H1 (cell line): ENCODE data around the gene ZNF57. TPM values are rescaled to one million over a fixed set of nuclear protein-coding genes. Genes with fewer than 3 reads are reported as not detected.
A peak's percentile ranks its signal among the peaks of the same experiment; 100 is the strongest.

Source experiments
- CTCF ChIA-PET: fragments of 300-600 bp; sonication (Branson Sonifier 250); formaldehyde crosslinking; loops from one replicate; lab custom pipeline; 2021; ENCODE audit not compliant: partially characterized antibody; lab: Charles Lee
- POLR2A ChIA-PET: fragments of 300-600 bp; sonication (Branson Sonifier 250); formaldehyde crosslinking; loops from one replicate; lab custom pipeline; 2021; ENCODE audit warnings: inconsistent platforms; ENCODE audit not compliant: partially characterized antibody; lab: Charles Lee
- DNase-seq, 2 experiments: peaks; one replicate each; pipeline versions ENCODE4 v3.0.0 to v3.0.0-alpha.2; 2010 to 2022; ENCODE audit warnings: low spot score in 2 of 2, low read depth in 1 of 2, mixed read lengths in 1 of 2
- FAIRE-seq: peaks from 2 replicates; lab custom pipeline; 2011; peaks lifted over from hg19 to GRCh38; lab: Jason Lieb, UNC
- H2AFZ ChIP-seq: 2 replicates; pipeline ENCODE4 v1.8.1; 2012; ENCODE audit warnings: low read length, inconsistent platforms
- H2AK5ac ChIP-seq: 2 replicates; pipeline ENCODE4 v1.6.1; 2013; ENCODE audit warnings: low read depth, low read length
- H2BK120ac ChIP-seq: replicated peaks from 2 replicates; pipeline ENCODE3; 2013; ENCODE audit warnings: low read depth, low read length, inconsistent platforms
- H2BK12ac ChIP-seq: 2 replicates; pipeline ENCODE4 v1.6.1; 2013; ENCODE audit warnings: low read depth, low read length
- H2BK15ac ChIP-seq: 2 replicates; pipeline ENCODE4 v1.6.1; 2013; ENCODE audit warnings: low read length
- H2BK20ac ChIP-seq: 2 replicates; pipeline ENCODE4 v1.6.1; 2013; ENCODE audit warnings: low read length
- H2BK5ac ChIP-seq: 2 replicates; pipeline ENCODE4 v1.6.1; 2013; ENCODE audit warnings: low read depth, low read length
- H3K14ac ChIP-seq: 2 replicates; pipeline ENCODE4 v1.6.1; 2013; ENCODE audit warnings: inconsistent platforms; ENCODE audit not compliant: insufficient read length
- H3K18ac ChIP-seq: 2 replicates; pipeline ENCODE4 v1.6.1; 2013; ENCODE audit warnings: low read length; ENCODE audit errors: extremely low read depth
- H3K23ac ChIP-seq: 2 replicates; pipeline ENCODE4 v1.6.1; 2013; ENCODE audit warnings: inconsistent platforms; ENCODE audit not compliant: insufficient read length
- H3K23me2 ChIP-seq: 2 replicates; pipeline ENCODE4 v1.6.1; 2013; ENCODE audit warnings: low read depth, low read length
- H3K27ac ChIP-seq: 2 replicates; pipeline ENCODE4 v1.6.1; 2011; ENCODE audit warnings: low read depth, low read length, inconsistent platforms
- H3K27me3 ChIP-seq, 4 experiments: replicated peaks in 1 of 4; 1 replicate in 1 of 4; 2 replicates in 3 of 4; pipeline versions ENCODE4 v1.6.1 to v1.8.1; 2011 to 2013; ENCODE audit warnings: low read length in 3 of 4, mild to moderate bottlenecking in 3 of 4, inconsistent platforms in 2 of 4, mixed read lengths in 2 of 4, moderate library complexity in 1 of 4; ENCODE audit not compliant: control insufficient read depth in 3 of 4, insufficient read depth in 3 of 4; ENCODE audit errors: extremely low read depth in 1 of 4
- H3K36me3 ChIP-seq, 4 experiments: 2 replicates each; pipeline versions ENCODE4 v1.6.1 to v1.8.1; 2011 to 2013; ENCODE audit warnings: mild to moderate bottlenecking in 4 of 4, low read length in 3 of 4, moderate library complexity in 2 of 4, control low read depth in 1 of 4, inconsistent platforms in 1 of 4; ENCODE audit not compliant: insufficient read depth in 4 of 4, control insufficient read depth in 2 of 4
- H3K4ac ChIP-seq: replicated peaks from 2 replicates; pipeline ENCODE3; 2013; ENCODE audit warnings: low read length, low read depth, mixed read lengths, inconsistent platforms; ENCODE audit not compliant: insufficient read length
- H3K4me1 ChIP-seq, 4 experiments: replicated peaks in 1 of 4; 1 replicate in 1 of 4; 2 replicates in 3 of 4; pipeline versions ENCODE4 v1.6.1 to v1.8.1; 2011 to 2013; ENCODE audit warnings: low read length in 3 of 4, inconsistent platforms in 2 of 4, mixed read lengths in 1 of 4; ENCODE audit not compliant: insufficient read depth in 4 of 4, control insufficient read depth in 3 of 4
- H3K4me2 ChIP-seq, 2 experiments: 2 replicates each; pipeline versions ENCODE4 v1.6.1 to v1.8.1; 2011 to 2013; ENCODE audit warnings: low read depth in 2 of 2, low read length in 2 of 2, control low read depth in 1 of 2, inconsistent platforms in 1 of 2, mild to moderate bottlenecking in 1 of 2; ENCODE audit not compliant: insufficient read depth in 1 of 2
- H3K4me3 ChIP-seq, 4 experiments: fragments of 200-600, 300-600 bp in 1 of 4; sonication (generic), shearing (Covaris generic), sonication (Bioruptor Twin) in 1 of 4; 2 replicates each; pipeline versions ENCODE4 v1.5.1 to v1.8.1; 2011 to 2016; ENCODE audit warnings: low read length in 4 of 4, low read depth in 3 of 4, control low read depth in 2 of 4, inconsistent platforms in 2 of 4, mild to moderate bottlenecking in 2 of 4, mixed read lengths in 1 of 4, moderate library complexity in 1 of 4; ENCODE audit not compliant: insufficient read depth in 2 of 4; ENCODE audit errors: extremely low read depth in 1 of 4
- H3K56ac ChIP-seq: replicated peaks from 2 replicates; pipeline ENCODE3; 2013; ENCODE audit warnings: low read depth, mild to moderate bottlenecking, mixed read lengths, low read length, inconsistent platforms; ENCODE audit not compliant: insufficient read length
- H3K79me1 ChIP-seq: 2 replicates; pipeline ENCODE4 v1.6.1; 2013; ENCODE audit warnings: low read depth, low read length, control low read depth
- H3K79me2 ChIP-seq, 2 experiments: 2 replicates each; pipeline versions ENCODE4 v1.6.1 to v1.8.1; 2012 to 2013; ENCODE audit warnings: low read length in 2 of 2, mild to moderate bottlenecking in 2 of 2, inconsistent platforms in 1 of 2; ENCODE audit not compliant: insufficient read depth in 2 of 2, control insufficient read depth in 1 of 2
- H3K9ac ChIP-seq, 4 experiments: replicated peaks in 1 of 4; 1 replicate in 1 of 4; 2 replicates in 3 of 4; pipeline versions ENCODE4 v1.6.1 to v1.8.1; 2011 to 2013; ENCODE audit warnings: low read depth in 3 of 4, low read length in 3 of 4, control low read depth in 2 of 4, mild to moderate bottlenecking in 2 of 4, moderate library complexity in 2 of 4, inconsistent platforms in 1 of 4; ENCODE audit errors: extremely low read depth in 1 of 4
- H3K9me3 ChIP-seq, 2 experiments: 2 replicates each; pipeline versions ENCODE4 v1.6.1 to v1.8.1; 2012 to 2013; ENCODE audit warnings: mild to moderate bottlenecking in 2 of 2, moderate library complexity in 2 of 2, control low read depth in 1 of 2, inconsistent platforms in 1 of 2, low read depth in 1 of 2, low read length in 1 of 2, mixed read lengths in 1 of 2; ENCODE audit not compliant: insufficient read depth in 2 of 2
- H4K20me1 ChIP-seq, 2 experiments: replicated peaks in 1 of 2; 2 replicates each; pipeline versions ENCODE3 to v1.8.1; 2011 to 2013; ENCODE audit warnings: inconsistent platforms in 2 of 2, low read length in 2 of 2, mild to moderate bottlenecking in 1 of 2; ENCODE audit not compliant: insufficient read depth in 2 of 2, control insufficient read depth in 1 of 2
- H4K5ac ChIP-seq: 2 replicates; pipeline ENCODE4 v1.6.1; 2013; ENCODE audit warnings: low read length, low read depth, mixed read lengths, inconsistent platforms; ENCODE audit not compliant: insufficient read length
- H4K8ac ChIP-seq: 2 replicates; pipeline ENCODE4 v1.8.0; 2013; ENCODE audit warnings: mild to moderate bottlenecking, moderate library complexity, low read length, inconsistent platforms; ENCODE audit not compliant: insufficient read depth; ENCODE audit errors: extremely low read depth
- H4K91ac ChIP-seq: replicated peaks from 2 replicates; pipeline ENCODE3; 2013; ENCODE audit warnings: low read length, mixed read lengths, inconsistent platforms; ENCODE audit not compliant: insufficient read length
- CHD1 ChIP-seq: IDR thresholded peaks from 2 replicates; pipeline ENCODE4 v1.6.1; 2012; ENCODE audit warnings: low read depth, low read length, improper control_type of control experiment
- CHD2 ChIP-seq: IDR thresholded peaks from 2 replicates; pipeline ENCODE4 v1.6.1; 2012; ENCODE audit warnings: low read length, improper control_type of control experiment
- EZH2 ChIP-seq: fragments of 200-600 bp; sonication (generic); IDR thresholded peaks from 2 replicates; pipeline ENCODE4 v1.7.1; 2012; ENCODE audit warnings: low read depth, mild to moderate bottlenecking, moderate library complexity, low read length, inconsistent platforms; ENCODE audit not compliant: severe bottlenecking
- GABPA ChIP-seq: IDR thresholded peaks from 2 replicates; pipeline ENCODE4 v1.6.1; 2011; ENCODE audit warnings: mild to moderate bottlenecking, low read length, moderate library complexity, borderline replicate concordance; ENCODE audit not compliant: insufficient read depth
- HDAC2 ChIP-seq, 2 experiments: fragments of 300-600 bp in 1 of 2; sonication (generic) in 1 of 2; IDR thresholded peaks; 2 replicates each; pipeline ENCODE4 v1.6.1; 2011 to 2012; ENCODE audit warnings: low read depth in 2 of 2, low read length in 2 of 2, mild to moderate bottlenecking in 2 of 2, moderate library complexity in 2 of 2, borderline replicate concordance in 1 of 2, inconsistent platforms in 1 of 2
- RFX5 ChIP-seq: IDR thresholded peaks from 2 replicates; pipeline ENCODE4 v1.6.1; 2011; ENCODE audit warnings: low read depth, low read length, improper control_type of control experiment, borderline replicate concordance
- SP1 ChIP-seq: IDR thresholded peaks from 2 replicates; pipeline ENCODE4 v1.6.1; 2011; ENCODE audit warnings: low read depth, low read length
- SP2 ChIP-seq: IDR thresholded peaks from 2 replicates; pipeline ENCODE4 v1.6.1; 2012; ENCODE audit warnings: mild to moderate bottlenecking, low read length, inconsistent platforms
- SRF ChIP-seq: IDR thresholded peaks from 2 replicates; pipeline ENCODE4 v1.6.1; 2011; ENCODE audit warnings: mild to moderate bottlenecking, low read depth, low read length, moderate library complexity
- YY1 ChIP-seq: IDR thresholded peaks from 2 replicates; pipeline ENCODE4 v1.6.1; 2011; ENCODE audit warnings: low read depth, mild to moderate bottlenecking, low read length
- WGBS, 2 experiments: shearing (Covaris generic) in 1 of 2; methylation state at CpG; one replicate each; pipeline versions ENCODE4 v1.1.6 to v1.1.7; 2013 to 2015; ENCODE audit warnings: low lambda C conversion rate in 2 of 2, mixed read lengths in 2 of 2, inconsistent platforms in 1 of 2, low coverage in 1 of 2, missing lambda C conversion rate in 1 of 2; ENCODE audit not compliant: insufficient replicate concordance in 2 of 2, insufficient coverage in 1 of 2, insufficient read length in 1 of 2; ENCODE audit errors: extremely low coverage in 1 of 2, missing lambda C conversion rate in 1 of 2; 5-methylcytosine and 5-hydroxymethylcytosine counted together
- polyA plus RNA-seq, 7 experiments: library from polyadenylated mRNA; depleted of rRNA in 3 of 7; stranded (reverse) in 5 of 7; unstranded in 2 of 7; fragments of >200 nt in 5 of 7; fragments of 200-250 nt in 2 of 7; gene quantifications; 1 replicate in 5 of 7; 2 replicates in 1 of 7; 4 replicates in 1 of 7; pipeline versions ENCODE4 v1.2.1 to v1.2.3, GENCODE V29; 2011 to 2013; ENCODE audit warnings: missing spikeins in 2 of 7, mixed read lengths in 2 of 7
- total RNA-seq: library from RNA; stranded (reverse); fragmentation: NEBNext Ultra II Directional; extraction: Animal tissue kit (Norgen Biotek cat#: 25700); gene quantifications from 2 replicates; pipeline ENCODE4 v1.2.1, GENCODE V29; 2021
- TF ChIP-seq, protein P1 (sequence below): IDR thresholded peaks from 2 replicates; pipeline ENCODE4 v1.6.1; 2012; ENCODE audit warnings: inconsistent platforms

The ZNF57 gene
- total and polyA plus RNA-seq, 2 of the 8 experiments (the other 6 are each of a cell fraction or from before 2014, with no cell fraction given): 4.9 to 8.9 TPM

DNA sequence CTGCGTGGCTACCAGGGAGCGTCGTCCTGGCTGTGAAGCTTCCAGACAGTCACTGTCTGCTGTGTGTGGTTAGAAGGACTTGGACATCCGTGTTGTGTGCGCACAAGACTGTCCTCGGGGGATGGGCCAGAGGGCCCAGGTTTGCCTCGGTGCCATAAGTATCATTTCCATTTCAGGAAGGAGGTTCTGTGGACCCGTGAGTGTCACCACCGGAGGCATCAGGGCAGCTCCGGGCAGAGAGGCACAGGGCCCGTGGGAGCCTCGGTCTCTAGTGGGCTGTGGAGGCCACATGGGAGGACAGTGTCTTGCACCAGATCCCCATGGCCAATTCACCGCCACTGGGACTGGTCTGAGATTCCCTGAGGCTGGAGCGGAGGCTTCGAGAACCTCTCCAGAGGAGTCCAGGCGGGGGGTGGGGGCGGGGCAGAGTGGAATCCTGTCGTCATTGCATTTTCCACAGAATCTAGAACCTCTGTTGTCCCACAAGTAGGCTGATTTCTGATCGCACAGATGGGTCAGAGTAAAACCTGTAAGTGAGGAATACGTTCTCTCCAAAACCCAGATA is 6.0 kb downstream of the ZNF57 start:
- no peak overlapping the region for H3K27ac ChIP-seq
- peaks cover 0 to 61% of the 10 kb centered on the region in 2 experiments; a peak in 2 of 4 replicates for H3K79me2 ChIP-seq
- H3K14ac ChIP-seq: no peak overlapping the region
- POLR2A ChIA-PET: interaction anchor here (0.5 to 1.4 kb wide), 3 partner anchors 11 to 44 kb away, joined by 3 to 4 read pairs (median 4); no protein-coding TSS in a partner anchor
- H2AFZ ChIP-seq: no peak overlapping the region
- FAIRE-seq (no peak), DNase-seq (no peak)
- no peak overlapping the region for H3K4me3 ChIP-seq
- H4K8ac ChIP-seq: peak overlapping the region; percentile 28; the same call in 1 of the 2 replicates
- H3K56ac ChIP-seq: no peak overlapping the region
- H4K20me1 ChIP-seq: peaks cover 2 to 7% of the 10 kb centered on the region in 2 experiments
- H2BK12ac ChIP-seq: no peak overlapping the region
- H2BK120ac ChIP-seq: no peak overlapping the region
- no peaks in the 10 kb centered on the region; a peak in 1 of 4 replicates for H3K9me3 ChIP-seq
- H3K4me1 ChIP-seq: peaks cover 3 to 5% (median 4%) of the 10 kb centered on the region in 4 experiments; a peak in 4 of 7 replicates
- H3K4me2 ChIP-seq: no peak overlapping the region
- no peak overlapping the region for H3K18ac ChIP-seq
- no peak overlapping the region for H3K9ac ChIP-seq
- WGBS, 2 experiments: 88% methylated on average over 14 of the region's 20 CpGs; no CpG with 5 or more reads in 1 of the 2 experiments
- H3K23me2 ChIP-seq: no peaks in the 10 kb centered on the region
- H2AK5ac ChIP-seq: no peak overlapping the region; the same call in 1 of the 2 replicates
- CTCF ChIA-PET: interaction anchor here (0.8 to 1.6 kb wide), 2 partner anchors 17 to 19 kb away, joined by 3 to 4 read pairs; no protein-coding TSS in a partner anchor
- H2BK20ac ChIP-seq: no peak overlapping the region
- no peaks in the 10 kb centered on the region; a peak in 1 of 8 replicates for H3K36me3 ChIP-seq
- H3K4ac ChIP-seq: no peak overlapping the region
- no peak overlapping the region for H2BK15ac ChIP-seq
- H4K91ac ChIP-seq: no peak overlapping the region
- no peak overlapping the region for H4K5ac ChIP-seq
- H3K23ac ChIP-seq: no peak overlapping the region
- no peaks in the 10 kb centered on the region for H3K27me3 ChIP-seq
- TF ChIP-seq, protein P1, sequence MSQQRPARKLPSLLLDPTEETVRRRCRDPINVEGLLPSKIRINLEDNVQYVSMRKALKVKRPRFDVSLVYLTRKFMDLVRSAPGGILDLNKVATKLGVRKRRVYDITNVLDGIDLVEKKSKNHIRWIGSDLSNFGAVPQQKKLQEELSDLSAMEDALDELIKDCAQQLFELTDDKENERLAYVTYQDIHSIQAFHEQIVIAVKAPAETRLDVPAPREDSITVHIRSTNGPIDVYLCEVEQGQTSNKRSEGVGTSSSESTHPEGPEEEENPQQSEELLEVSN: no peak
- TF ChIP-seq SP1 (no peak), CHD2 (no peak), SP2 (no peak), SRF (no peak), YY1 (no peak), EZH2 (no peak), HDAC2 (IDR thresholded peaks at IDR 0.05; ENCODE audit: borderline replicate concordance in 1 of 2, low read depth in 2 of 2, low read length in 2 of 2) (no peak), CHD1 (no peak), GABPA (no peak), RFX5 (no peak)
- H2BK5ac ChIP-seq: peak overlapping the region; percentile 21; the same call in 1 of the 2 replicates
- H3K79me1 ChIP-seq: peaks cover 16% of the 10 kb centered on the region
